Mucosa of gallbladder (tissue), 1 donor: ENCODE data around the gene PHACTR1. TPM values are rescaled to one million over a fixed set of nuclear protein-coding genes. Genes with fewer than 3 reads are reported as not detected.

Source experiments
- DNase-seq: peaks from one replicate; pipeline ENCODE4 v3.0.0-alpha.2; 2020; ENCODE audit warnings: low spot score
- total RNA-seq: library from RNA; stranded (reverse); gene quantifications from one replicate; pipeline ENCODE4 v1.2.1, GENCODE V29; 2021
- donor health status: DM: no; HTN: no; CAD: no.

PHACTR1 gene
- total RNA-seq, 1 donor from 2014 or later, result 14.6 TPM

GRCh38 chr6:13068586-13069210 is 352.1 kb downstream of the PHACTR1 start:
- DNase-seq, result no peak

- DNase-seq, result no peak
These were observed 355.2 kb downstream of the PHACTR1 start for GRCh38 chr6:13071550-13072345.

GRCh38 chr6:13072686-13073347 is 356.2 kb downstream of the PHACTR1 start:
- DNase-seq, result no peak

GRCh38 chr6:13074415-13075140 is 358.0 kb downstream of the PHACTR1 start:
- no peak for DNase-seq

GRCh38 chr6:13075141-13075845 is 358.7 kb downstream of the PHACTR1 start:
- no peak for DNase-seq

GRCh38 chr6:13076575-13076974 is 360.0 kb downstream of the PHACTR1 start:
- no peak for DNase-seq

GRCh38 chr6:13077117-13077516 is 360.6 kb downstream of the PHACTR1 start:
- DNase-seq, result no peak

GRCh38 chr6:13079096-13079723 is 362.6 kb downstream of the PHACTR1 start:
- no peak for DNase-seq

- DNase-seq, result no peak
These were observed 364.1 kb downstream of the PHACTR1 start for GRCh38 chr6:13080462-13081188.

- DNase-seq, result no peak
These were observed 364.6 kb downstream of the PHACTR1 start for GRCh38 chr6:13081189-13081563.

- no peak for DNase-seq
These were observed 372.9 kb downstream of the PHACTR1 start for GRCh38 chr6:13089296-13089994.

- no peak for DNase-seq
These were observed 374.6 kb downstream of the PHACTR1 start for GRCh38 chr6:13091192-13091591.

- DNase-seq, result no peak
These were observed 378.3 kb downstream of the PHACTR1 start for GRCh38 chr6:13094781-13095425.

GRCh38 chr6:13096084-13096483 is 379.5 kb downstream of the PHACTR1 start:
- no peak for DNase-seq

GRCh38 chr6:13097454-13097853 is 380.9 kb downstream of the PHACTR1 start:
- no peak for DNase-seq

- no peak for DNase-seq
These were observed 381.4 kb downstream of the PHACTR1 start for GRCh38 chr6:13098006-13098405.

- DNase-seq, result no peak
These were observed 382.4 kb downstream of the PHACTR1 start for GRCh38 chr6:13098793-13099570.

GRCh38 chr6:13099771-13100170 is 383.2 kb downstream of the PHACTR1 start:
- no peak for DNase-seq
